Measurements from ENCODE around the gene ARHGEF3. TPM values are rescaled to one million over a fixed set of nuclear protein-coding genes. Genes with fewer than 3 reads are reported as not detected.

ARHGEF3 gene
- total RNA-seq, 1 experiment from 2014 or later: 4.4 TPM

DNA sequence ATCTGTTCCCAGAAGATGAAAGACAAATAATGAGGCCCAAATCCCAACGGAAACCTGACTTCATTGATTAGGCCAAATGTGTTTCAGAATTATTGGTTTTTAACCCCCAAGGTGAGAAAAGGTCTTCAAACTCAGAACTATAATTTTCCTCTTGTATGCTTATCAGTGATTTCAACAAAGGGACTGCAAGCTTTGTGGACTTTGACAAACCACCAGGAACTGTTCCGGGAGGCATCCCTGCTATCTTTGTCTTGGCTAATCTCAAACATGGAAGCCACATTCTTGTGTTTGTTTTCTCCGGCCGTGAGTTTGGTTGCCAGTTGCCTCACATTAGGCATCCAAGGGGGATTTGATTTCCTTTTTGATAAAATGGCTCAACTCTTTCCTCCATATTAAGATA lies 19.5 kb downstream of the ARHGEF3 start:
- no peak overlapping the region for H3T11ph ChIP-seq (ENCODE audit: low read length)
- no peak overlapping the region for H4K8ac ChIP-seq (replicated peaks; ENCODE audit: insufficient read length, low read depth, low read length)
- no peak for DNase-seq
- no peak overlapping the region for H3K14ac ChIP-seq (ENCODE audit: insufficient read depth, low read length)
- H3K4me1 ChIP-seq (ENCODE audit: insufficient read depth, low read length): no peaks in the 10 kb centered on the region
- H3K4me2 ChIP-seq (ENCODE audit: insufficient read depth, insufficient read length, low read length): no peak overlapping the region
- no CpG with 5 or more reads among the region's 4 CpGs for WGBS (ENCODE audit: extremely low coverage, insufficient read length, low lambda C conversion rate)
- no peaks in the 10 kb centered on the region for H3K9me3 ChIP-seq (ENCODE audit: control insufficient read depth, low read depth, low read length)
- H3K27me3 Mint-ChIP-seq (ENCODE audit: low read depth): no peaks in the 10 kb centered on the region
- H3K79me1 ChIP-seq (ENCODE audit: insufficient read depth, low read depth, low read length, poor library complexity, severe bottlenecking): no peaks in the 10 kb centered on the region
- peaks cover 12 to 14% of the 10 kb centered on the region in 2 experiments for H3K4me1 Mint-ChIP-seq
- H2BK120ac ChIP-seq (ENCODE audit: low read depth, low read length, poor library complexity, severe bottlenecking): no peak overlapping the region
- H4K20me1 ChIP-seq (ENCODE audit: control insufficient read depth, insufficient read depth, insufficient read length): no peaks in the 10 kb centered on the region
- no peak overlapping the region for H2AK5ac ChIP-seq (ENCODE audit: insufficient read length, low read length)
- H3K36me3 Mint-ChIP-seq (ENCODE audit: insufficient read depth in 1 of 3, low read depth in 3 of 3): no peaks in the 10 kb centered on the region
- H2BK20ac ChIP-seq (ENCODE audit: low read depth, low read length, poor library complexity, severe bottlenecking): no peak overlapping the region
- H4K5ac ChIP-seq (ENCODE audit: insufficient read length, low read depth, low read length): no peak overlapping the region
- no peak overlapping the region for H3K23ac ChIP-seq (ENCODE audit: insufficient read length, low read depth, low read length)
- no peak overlapping the region for H2BK5ac ChIP-seq (ENCODE audit: insufficient read length, low read length)
- no peak overlapping the region for H3K4me3 Mint-ChIP-seq
- no peak overlapping the region for H2BK12ac ChIP-seq (ENCODE audit: insufficient read length, low read depth, low read length)
- H4K91ac ChIP-seq (ENCODE audit: insufficient read length, low read depth, low read length): no peak overlapping the region
- H3K4ac ChIP-seq (ENCODE audit: low read depth, low read length): no peak overlapping the region
- TF ChIP-seq CTCF (conservative IDR thresholded peaks at IDR 0.05): no peak
- H3K9ac ChIP-seq (ENCODE audit: extremely low read depth, insufficient read length, low read length): no peak overlapping the region
- no peaks in the 10 kb centered on the region for H3K9me3 Mint-ChIP-seq
- H3K23me2 ChIP-seq (ENCODE audit: insufficient read length, low read depth, low read length, poor library complexity, severe bottlenecking): no peaks in the 10 kb centered on the region
- H3K18ac ChIP-seq (ENCODE audit: insufficient read length, low read depth, low read length): no peak overlapping the region
- no peak overlapping the region for H3K56ac ChIP-seq (ENCODE audit: insufficient read length, low read depth, low read length)
- H3K27ac Mint-ChIP-seq: no peak overlapping the region
- no peak overlapping the region for H2AFZ ChIP-seq (ENCODE audit: low read length)
- H2BK15ac ChIP-seq (ENCODE audit: low read depth, low read length): no peak overlapping the region
- no peaks in the 10 kb centered on the region; the same call in 1 of the 2 replicates for H3K27me3 ChIP-seq (ENCODE audit: insufficient read depth, low read length)
- no peak overlapping the region for H3K27ac ChIP-seq (ENCODE audit: insufficient read length, low read depth, low read length)
- H3K79me2 ChIP-seq (ENCODE audit: insufficient read depth, low read length): no peaks in the 10 kb centered on the region
